Measurements from ENCODE around the gene PRPSAP2.

DNA sequence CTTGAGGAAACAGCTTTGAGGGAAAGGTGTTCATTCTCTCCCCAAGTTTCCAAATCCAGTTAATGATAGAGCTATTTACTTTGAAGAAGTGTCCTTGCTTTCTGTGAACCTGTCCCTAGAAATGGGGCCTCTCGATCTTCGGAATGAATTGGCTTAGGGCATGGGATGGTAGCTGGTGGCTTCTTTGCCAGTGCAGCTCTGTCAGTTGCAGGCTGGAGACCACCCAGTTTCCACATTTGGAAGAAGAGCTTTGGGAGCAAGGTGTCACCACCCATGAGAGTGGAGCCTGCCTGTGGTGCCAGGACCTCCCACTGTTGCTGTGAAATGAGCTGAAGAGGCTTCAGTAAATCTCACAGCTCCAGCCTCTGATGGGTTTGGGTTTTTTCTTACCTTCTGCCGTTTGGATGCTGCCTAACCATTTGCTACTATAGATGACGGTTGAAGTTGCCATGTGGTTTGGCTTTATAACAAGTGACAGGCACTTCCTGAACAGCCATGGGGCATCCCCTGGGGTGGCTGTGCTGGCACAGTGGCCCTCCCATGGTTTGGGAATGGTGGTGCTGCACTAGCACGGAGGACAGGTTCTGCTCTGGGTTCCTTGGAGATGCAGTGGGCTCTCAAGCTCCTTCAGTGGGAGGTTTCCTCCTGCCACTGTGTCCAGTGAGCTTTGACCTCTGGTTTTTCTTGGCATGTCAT lies 74.6 kb downstream of the PRPSAP2 start:
- TF ChIP-seq CTCF (conservative IDR thresholded peaks at IDR 0.05 in 1 of 2, IDR thresholded peaks at IDR 0.05 in 1 of 2; ENCODE audit: extremely low read depth in 1 of 2, insufficient read depth in 1 of 2, low read depth in 1 of 2, low read length in 2 of 2) (no peak), EZH2 (IDR thresholded peaks at IDR 0.05; ENCODE audit: borderline replicate concordance, low read length) (no peak)
